GM19238 (cell line): ENCODE results near the gene RTEL1.
"Not testable (repeated sequence)": the region's sequence is repeated elsewhere in the genome, so short reads cannot be mapped to it uniquely, and the experiment has no call there.

ENCODE experiments used
- DNase-seq: peaks from one replicate; pipeline ENCODE4 v3.0.0; 2011; ENCODE audit warnings: low spot score; ENCODE audit not compliant: insufficient read length

The RTEL1 gene

GRCh38 chr20:63712191-63712590, 54.1 kb downstream of the RTEL1 start:
- DNase-seq, result no peak

GRCh38 chr20:63714858-63715257, 56.7 kb downstream of the RTEL1 start:
- no peak for DNase-seq

GRCh38 chr20:63718996-63719395, 60.9 kb downstream of the RTEL1 start:
- DNase-seq, result no peak

DNA sequence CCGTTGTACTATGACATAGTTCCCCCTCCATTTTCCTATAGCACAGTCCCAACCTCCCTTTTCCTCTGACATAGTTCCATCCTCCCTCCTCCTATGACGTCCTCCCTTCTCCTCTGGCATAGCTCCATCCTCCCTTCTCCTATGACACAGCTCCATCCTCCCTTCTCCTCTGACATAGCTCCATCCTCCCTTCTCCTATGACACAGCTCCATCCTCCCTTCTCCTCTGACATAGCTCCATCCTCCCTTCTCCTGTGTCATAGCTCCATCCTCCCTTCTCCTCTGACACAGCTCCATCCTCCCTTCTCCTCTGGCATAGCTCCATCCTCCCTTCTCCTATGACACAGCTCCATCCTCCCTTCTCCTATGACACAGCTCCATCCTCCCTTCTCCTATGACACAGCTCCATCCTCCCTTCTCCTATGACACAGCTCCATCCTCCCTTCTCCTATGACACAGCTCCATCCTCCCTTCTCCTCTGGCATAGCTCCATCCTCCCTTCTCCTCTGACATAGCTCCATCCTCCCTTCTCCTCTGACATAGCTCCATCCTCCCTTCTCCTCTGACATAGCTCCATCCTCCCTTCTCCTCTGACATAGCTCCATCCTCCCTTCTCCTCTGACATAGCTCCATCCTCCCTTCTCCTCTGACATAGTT, 65.0 kb downstream of the RTEL1 start:
- not testable (repeated sequence) for DNase-seq

- not testable (repeated sequence) for DNase-seq
These were observed 72.1 kb downstream of the RTEL1 start for GRCh38 chr20:63730189-63730733.

GRCh38 chr20:63731410-63731809, 73.3 kb downstream of the RTEL1 start:
- DNase-seq, result no peak

GRCh38 chr20:63732118-63733095, 74.3 kb downstream of the RTEL1 start:
- no peak for DNase-seq

GRCh38 chr20:63733117-63733516, 75.0 kb downstream of the RTEL1 start:
- no peak for DNase-seq

DNA sequence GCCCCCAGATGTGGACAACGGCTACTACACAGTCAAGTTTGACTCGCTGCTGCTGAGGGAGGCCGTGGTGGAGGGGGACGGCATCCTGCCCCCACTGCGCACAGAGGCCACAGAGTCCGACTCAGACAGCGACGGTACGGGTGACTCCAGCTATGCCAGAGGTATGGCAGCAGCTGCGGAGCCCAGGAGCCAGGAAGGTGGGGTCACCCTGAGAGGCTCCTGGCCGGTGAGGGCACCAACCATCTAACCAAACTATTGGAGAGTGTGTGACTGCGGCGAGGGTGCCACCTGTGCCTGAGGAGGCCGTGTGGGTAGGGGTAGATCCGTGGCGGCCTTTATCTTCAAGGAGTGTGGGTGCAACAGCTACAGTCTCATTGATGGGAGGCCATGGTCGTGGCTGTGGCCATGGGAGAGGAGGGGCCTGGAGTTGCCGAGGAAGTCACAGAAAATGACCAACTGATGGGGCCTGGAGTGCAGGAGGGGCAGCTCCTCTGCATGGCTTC, 75.5 kb downstream of the RTEL1 start:
- DNase-seq, result no peak

DNA sequence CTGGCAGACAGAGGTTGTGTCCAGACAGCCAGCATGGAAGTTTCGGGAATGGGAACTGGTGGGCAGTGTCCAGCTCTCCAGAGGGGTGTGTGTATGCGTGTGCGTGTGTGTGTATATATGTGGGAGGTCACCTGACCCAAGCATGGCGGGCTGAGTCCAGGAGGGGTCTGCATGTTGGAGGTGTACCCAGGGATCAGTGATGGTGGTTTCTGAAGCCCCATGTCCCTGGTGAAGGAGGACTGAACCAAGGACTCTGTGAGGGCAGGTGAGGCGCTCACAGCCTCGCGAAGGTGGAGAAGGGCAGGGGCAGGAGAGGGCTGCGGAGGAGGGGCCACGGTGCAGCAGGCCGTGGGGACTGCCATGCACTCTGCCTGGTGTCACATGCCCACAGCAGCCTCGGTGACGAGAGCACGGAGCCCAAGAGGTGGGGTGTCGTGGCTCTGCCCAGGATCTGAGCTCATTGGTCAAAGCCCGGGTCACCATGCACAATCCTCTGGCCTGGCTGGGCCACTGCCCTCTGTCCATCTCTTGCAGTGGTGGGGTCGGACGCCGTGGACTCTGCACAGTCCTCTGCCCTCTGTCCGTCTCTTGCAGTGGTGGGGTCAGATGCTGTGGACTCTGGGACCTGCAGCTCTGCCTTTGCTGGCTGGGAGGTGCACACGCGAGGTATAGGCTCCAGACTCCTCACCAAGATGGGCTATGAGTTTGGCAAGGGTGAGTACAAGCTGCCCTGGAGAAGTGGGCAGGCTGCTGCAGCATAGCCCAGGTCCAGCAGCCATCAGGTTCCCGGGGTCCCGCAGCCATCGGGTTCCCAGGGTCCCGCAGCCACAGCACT, 76.2 kb downstream of the RTEL1 start:
- no peak for DNase-seq

GRCh38 chr20:63734946-63735858, 77.1 kb downstream of the RTEL1 start:
- no peak for DNase-seq

- peak; percentile 71 for DNase-seq
These were observed 78.0 kb downstream of the RTEL1 start, which contains the start of gene LIME1 for GRCh38 chr20:63735859-63736718. TSS of gene LIME1 (plus strand) at chr20:63736664. CDS start at chr20:63737550, 886 bp downstream.

DNA sequence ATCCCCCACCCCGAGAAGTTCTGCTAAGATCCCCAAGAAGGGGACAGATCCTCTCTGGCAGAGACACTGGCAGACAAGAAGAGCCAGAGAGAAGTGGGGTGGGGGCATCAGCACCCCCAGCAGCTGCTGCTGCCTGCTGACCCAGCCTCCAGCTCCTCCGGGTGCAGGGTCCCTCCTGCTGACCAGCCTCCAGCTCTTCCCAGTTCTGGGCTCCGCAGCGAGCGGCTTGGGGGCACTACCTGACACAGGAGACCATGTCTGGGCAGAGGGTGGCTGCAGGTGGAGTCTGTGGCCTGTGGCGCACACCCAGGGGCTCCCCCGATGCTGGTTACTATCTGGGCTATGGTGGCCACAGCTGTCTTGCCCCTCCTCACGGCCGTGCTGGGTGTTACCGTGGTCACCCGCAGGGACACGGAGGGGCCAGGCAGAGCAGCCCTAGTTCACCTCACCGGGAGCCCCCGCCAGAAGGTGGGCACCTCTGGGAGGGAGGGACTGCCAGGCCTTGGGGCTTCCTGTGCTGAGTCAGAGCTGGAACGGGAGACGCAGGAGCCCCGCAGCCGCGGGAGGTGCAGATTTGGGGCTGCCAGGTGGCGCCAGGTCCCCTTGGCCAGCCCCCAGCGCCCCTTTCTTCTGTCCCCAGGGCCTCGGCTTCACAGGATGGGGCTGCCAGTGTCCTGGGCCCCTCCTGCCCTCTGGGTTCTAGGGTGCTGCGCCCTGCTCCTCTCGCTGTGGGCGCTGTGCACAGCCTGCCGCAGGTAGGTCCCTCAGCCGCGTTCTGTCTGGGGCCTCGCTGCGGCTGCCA, 79.0 kb downstream of the RTEL1 start:
- DNase-seq, result peak; percentile 67

DNA sequence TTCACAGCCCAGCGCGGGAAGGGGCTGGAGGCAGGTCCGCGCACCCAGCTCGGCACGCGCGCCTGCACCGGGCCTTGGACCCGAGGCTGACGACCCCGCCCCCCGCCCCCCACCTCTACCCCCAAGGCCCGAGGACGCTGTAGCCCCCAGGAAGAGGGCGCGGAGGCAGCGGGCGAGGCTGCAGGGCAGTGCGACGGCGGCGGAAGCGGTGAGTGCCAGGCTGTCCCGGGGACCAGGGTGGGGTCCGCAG, 79.5 kb downstream of the RTEL1 start:
- DNase-seq, result no peak

- DNase-seq, result peak; percentile 64
These were observed 80.0 kb downstream of the RTEL1 start for GRCh38 chr20:63737945-63738686.

DNA sequence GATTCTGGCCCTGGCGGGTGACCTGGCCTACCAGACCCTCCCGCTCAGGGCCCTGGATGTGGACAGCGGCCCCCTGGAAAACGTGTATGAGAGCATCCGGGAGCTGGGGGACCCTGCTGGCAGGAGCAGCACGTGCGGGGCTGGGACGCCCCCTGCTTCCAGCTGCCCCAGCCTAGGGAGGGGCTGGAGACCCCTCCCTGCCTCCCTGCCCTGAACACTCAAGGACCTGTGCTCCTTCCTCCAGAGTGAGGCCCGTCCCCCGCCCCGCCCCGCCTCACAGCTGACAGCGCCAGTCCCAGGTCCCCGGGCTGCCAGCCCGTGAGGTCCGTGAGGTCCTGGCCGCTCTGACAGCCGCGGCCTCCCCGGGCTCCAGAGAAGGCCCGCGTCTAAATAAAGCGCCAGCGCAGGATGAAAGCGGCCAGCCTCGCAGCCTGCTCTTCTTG, 80.6 kb downstream of the RTEL1 start:
- no peak for DNase-seq
